Measurements from ENCODE around the gene HOXD9. TPM values are rescaled to one million over a fixed set of nuclear protein-coding genes. Genes with fewer than 3 reads are reported as not detected.

HOXD9 gene
- polyA plus RNA-seq, 1 donor (not counting 4 experiments of a cell fraction or from before 2014, with no cell fraction given): not detected

DNA sequence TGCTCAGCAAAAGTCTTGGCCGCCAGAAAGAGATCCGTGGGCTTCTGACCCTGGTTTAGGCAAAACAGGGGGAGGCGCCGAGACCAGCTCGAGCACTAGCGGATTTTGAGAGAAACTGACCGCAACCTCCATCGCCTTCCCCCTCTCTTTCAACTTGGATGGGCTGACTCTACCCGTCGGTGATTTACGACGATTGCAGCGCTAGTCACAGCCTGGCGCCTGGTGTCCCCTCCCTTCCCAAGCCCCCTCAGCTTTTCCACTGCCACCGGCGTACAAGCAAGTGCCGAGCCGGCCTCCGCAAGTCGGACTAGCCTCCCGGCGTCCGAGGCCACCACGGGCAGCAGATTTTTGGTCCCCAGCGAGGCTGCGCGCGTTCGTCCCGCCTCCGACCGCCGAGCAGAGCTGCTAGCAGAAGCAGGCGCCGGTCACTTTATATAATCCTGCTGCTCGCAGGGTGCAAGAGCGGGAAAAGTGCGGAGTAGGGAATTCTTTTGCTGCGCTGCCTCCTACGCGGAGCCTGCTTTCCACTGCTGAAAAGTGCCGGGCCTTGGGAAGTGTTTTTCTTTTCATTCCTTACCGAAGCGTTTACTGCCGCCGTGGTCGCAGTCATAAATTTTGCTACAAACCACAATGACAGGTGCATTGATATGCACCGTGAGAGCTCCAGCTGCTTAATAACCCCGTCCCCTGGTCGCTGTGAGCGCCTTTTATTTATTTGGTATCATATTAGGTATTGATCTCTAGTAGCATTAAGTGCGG lies 42.3 kb downstream of the HOXD9 start:
- TF ChIP-seq EZH2 (IDR thresholded peaks at IDR 0.05; ENCODE audit: low read length): peak; percentile 33
- TF ChIP-seq, protein P1, sequence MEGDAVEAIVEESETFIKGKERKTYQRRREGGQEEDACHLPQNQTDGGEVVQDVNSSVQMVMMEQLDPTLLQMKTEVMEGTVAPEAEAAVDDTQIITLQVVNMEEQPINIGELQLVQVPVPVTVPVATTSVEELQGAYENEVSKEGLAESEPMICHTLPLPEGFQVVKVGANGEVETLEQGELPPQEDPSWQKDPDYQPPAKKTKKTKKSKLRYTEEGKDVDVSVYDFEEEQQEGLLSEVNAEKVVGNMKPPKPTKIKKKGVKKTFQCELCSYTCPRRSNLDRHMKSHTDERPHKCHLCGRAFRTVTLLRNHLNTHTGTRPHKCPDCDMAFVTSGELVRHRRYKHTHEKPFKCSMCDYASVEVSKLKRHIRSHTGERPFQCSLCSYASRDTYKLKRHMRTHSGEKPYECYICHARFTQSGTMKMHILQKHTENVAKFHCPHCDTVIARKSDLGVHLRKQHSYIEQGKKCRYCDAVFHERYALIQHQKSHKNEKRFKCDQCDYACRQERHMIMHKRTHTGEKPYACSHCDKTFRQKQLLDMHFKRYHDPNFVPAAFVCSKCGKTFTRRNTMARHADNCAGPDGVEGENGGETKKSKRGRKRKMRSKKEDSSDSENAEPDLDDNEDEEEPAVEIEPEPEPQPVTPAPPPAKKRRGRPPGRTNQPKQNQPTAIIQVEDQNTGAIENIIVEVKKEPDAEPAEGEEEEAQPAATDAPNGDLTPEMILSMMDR (optimal IDR thresholded peaks at IDR 0.05 in 1 of 3, IDR thresholded peaks at IDR 0.05 in 1 of 3, conservative IDR thresholded peaks at IDR 0.05 in 1 of 3; ENCODE audit: extremely low read depth in 1 of 3, insufficient read depth in 2 of 3, low read length in 3 of 3): no peak
- peaks cover 76% of the 10 kb centered on the region for H3K27me3 ChIP-seq (ENCODE audit: control insufficient read depth, extremely low read depth, insufficient read depth, low read length)

DNA sequence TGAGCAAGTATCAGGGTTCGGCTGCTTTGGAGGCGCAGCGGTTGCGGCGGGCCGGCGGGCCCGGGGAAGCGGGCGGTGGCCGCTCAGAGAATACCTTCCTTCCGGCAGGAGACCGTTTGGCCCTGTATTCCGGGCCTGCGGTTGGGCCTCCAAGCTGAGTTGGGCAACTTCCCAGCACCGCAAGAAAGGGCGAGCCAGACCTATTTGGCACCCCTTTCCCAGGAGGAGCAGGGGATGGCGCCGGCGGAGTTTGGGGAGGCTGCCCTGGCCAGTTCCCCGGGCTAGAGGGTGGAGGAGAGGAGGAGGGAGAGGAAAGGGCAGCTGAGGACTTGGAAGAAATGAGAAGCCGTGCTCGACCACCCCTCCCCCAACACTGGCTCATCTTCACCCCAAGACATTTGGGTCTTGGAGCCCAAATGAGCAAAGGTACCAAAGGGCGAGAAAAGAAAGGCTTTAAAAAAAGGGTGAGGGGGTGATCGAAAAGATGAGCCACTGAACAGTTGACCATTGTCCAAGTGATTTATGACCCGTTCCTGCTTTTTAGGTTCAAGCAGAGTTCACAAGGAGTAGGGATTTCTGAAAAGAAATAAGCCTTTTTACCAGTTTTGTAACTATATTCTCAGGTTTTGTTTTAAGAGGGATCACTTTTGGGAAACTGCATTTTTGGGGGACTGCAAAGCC lies 43.0 kb downstream of the HOXD9 start:
- Histone ChIP-seq H3K4me3 (ENCODE audit: control insufficient read depth in 2 of 3, extremely low read depth in 1 of 3, insufficient read depth in 2 of 3, low read depth in 1 of 3, low read length in 3 of 3) (no peak overlapping the region), H3K9me3 (ENCODE audit: control insufficient read depth, low read depth, low read length) (peaks cover 2% of the 10 kb centered on the region), H3K79me2 (ENCODE audit: control insufficient read depth, insufficient read depth, low read length) (no peaks in the 10 kb centered on the region), H3K36me3 (ENCODE audit: control insufficient read depth in 2 of 2, extremely low read depth in 1 of 2, insufficient read depth in 2 of 2, low read length in 2 of 2) (no peaks in the 10 kb centered on the region), H3K4me1 (ENCODE audit: control insufficient read depth, extremely low read depth, insufficient read depth, low read length) (no peaks in the 10 kb centered on the region), H4K20me1 (ENCODE audit: control insufficient read depth, extremely low read depth, insufficient read depth, low read length) (no peaks in the 10 kb centered on the region), H3K27ac (ENCODE audit: control insufficient read depth, insufficient read depth, low read length) (no peak overlapping the region), H3K4me2 (ENCODE audit: control insufficient read depth, extremely low read depth, insufficient read depth, low read depth, low read length) (no peak overlapping the region), H2AFZ (ENCODE audit: control insufficient read depth, low read length) (no peak overlapping the region), H3K9me1 (ENCODE audit: control insufficient read depth, extremely low read depth, insufficient read depth, low read length) (no peaks in the 10 kb centered on the region), H3K27me3 (ENCODE audit: control insufficient read depth, extremely low read depth, insufficient read depth, low read length) (peaks cover 74% of the 10 kb centered on the region), H3K9ac (ENCODE audit: control insufficient read depth, extremely low read depth, insufficient read depth, low read length) (no peak overlapping the region)
- no peak for DNase-seq (ENCODE audit: low read depth, low spot score)
- no peak for TF ChIP-seq EZH2 (IDR thresholded peaks at IDR 0.05; ENCODE audit: low read length)
- TF ChIP-seq, protein P1 (optimal IDR thresholded peaks at IDR 0.05 in 1 of 3, IDR thresholded peaks at IDR 0.05 in 1 of 3, conservative IDR thresholded peaks at IDR 0.05 in 1 of 3; ENCODE audit: extremely low read depth in 1 of 3, insufficient read depth in 2 of 3, low read length in 3 of 3): no peak
- dilution Hi-C loops (cut with MboI; ENCODE audit: extremely low pct_ligation_motif_present, low sequenced_read_pairs): loop anchor here (25.0 kb wide), 1 partner anchor 472 kb away; no protein-coding TSS in a partner anchor
- FAIRE-seq: no peak

More for the DNA sequence above, 42.3 kb downstream of the HOXD9 start:
- no peak for DNase-seq (ENCODE audit: low read depth, low spot score)
- Histone ChIP-seq H3K4me1 (ENCODE audit: control insufficient read depth, extremely low read depth, insufficient read depth, low read length) (no peaks in the 10 kb centered on the region), H3K27ac (ENCODE audit: control insufficient read depth, insufficient read depth, low read length) (no peak overlapping the region), H4K20me1 (ENCODE audit: control insufficient read depth, extremely low read depth, insufficient read depth, low read length) (no peaks in the 10 kb centered on the region), H3K4me3 (ENCODE audit: control insufficient read depth in 2 of 3, extremely low read depth in 1 of 3, insufficient read depth in 2 of 3, low read depth in 1 of 3, low read length in 3 of 3) (no peak overlapping the region), H3K79me2 (ENCODE audit: control insufficient read depth, insufficient read depth, low read length) (no peaks in the 10 kb centered on the region), H3K9me3 (ENCODE audit: control insufficient read depth, low read depth, low read length) (peaks cover 2% of the 10 kb centered on the region), H3K4me2 (ENCODE audit: control insufficient read depth, extremely low read depth, insufficient read depth, low read depth, low read length) (no peak overlapping the region), H3K9me1 (ENCODE audit: control insufficient read depth, extremely low read depth, insufficient read depth, low read length) (no peaks in the 10 kb centered on the region), H3K36me3 (ENCODE audit: control insufficient read depth in 2 of 2, extremely low read depth in 1 of 2, insufficient read depth in 2 of 2, low read length in 2 of 2) (no peaks in the 10 kb centered on the region), H2AFZ (ENCODE audit: control insufficient read depth, low read length) (no peak overlapping the region), H3K9ac (ENCODE audit: control insufficient read depth, extremely low read depth, insufficient read depth, low read length) (no peak overlapping the region)
- FAIRE-seq: no peak
- dilution Hi-C loops (cut with MboI; ENCODE audit: extremely low pct_ligation_motif_present, low sequenced_read_pairs): loop anchor here (25.0 kb wide), 1 partner anchor 473 kb away; no protein-coding TSS in a partner anchor
